Measurements from ENCODE around the gene TLR3. TPM values are rescaled to one million over a fixed set of nuclear protein-coding genes. Genes with fewer than 3 reads are reported as not detected.

The TLR3 gene
- total and polyA plus RNA-seq, 2 of the 8 experiments (the other 6 are each of a cell fraction or from before 2014, with no cell fraction given), result 1.00 to 2.6 TPM

DNA sequence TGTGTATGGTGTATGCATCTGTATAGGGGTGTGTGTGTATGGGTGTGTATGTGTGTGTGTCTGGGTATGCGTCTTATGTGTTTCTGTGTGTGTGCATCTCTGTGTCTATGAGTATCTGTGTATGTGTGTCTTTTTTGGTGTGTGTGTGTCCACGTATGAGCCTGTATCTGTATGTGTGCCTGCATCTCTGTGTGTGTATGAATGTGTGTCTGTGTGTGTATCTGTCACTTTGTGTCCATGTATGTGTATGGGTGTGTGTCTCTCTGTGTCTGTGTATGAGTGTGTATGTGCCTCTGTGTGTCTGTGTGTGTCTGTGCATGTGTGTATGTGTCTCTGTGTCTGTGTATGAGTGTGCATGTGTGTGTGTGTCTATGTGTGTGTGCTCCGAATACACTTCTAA, 59.9 kb downstream of the TLR3 start:
- Histone ChIP-seq H2BK12ac (ENCODE audit: low read depth, low read length) (peak overlapping the region; percentile 53; the same call in 1 of the 2 replicates), H4K20me1 (replicated peaks in 1 of 2; ENCODE audit: control insufficient read depth in 1 of 2, insufficient read depth in 2 of 2, low read length in 2 of 2) (no peaks in the 10 kb centered on the region), H3K9me3 (ENCODE audit: insufficient read depth in 2 of 2, low read depth in 1 of 2, low read length in 1 of 2) (no peaks in the 10 kb centered on the region), H3K27me3 (replicated peaks in 1 of 4; ENCODE audit: control insufficient read depth in 3 of 4, extremely low read depth in 1 of 4, insufficient read depth in 3 of 4, low read length in 3 of 4) (no peaks in the 10 kb centered on the region), H3K36me3 (ENCODE audit: control insufficient read depth in 2 of 4, insufficient read depth in 4 of 4, low read length in 3 of 4) (no peaks in the 10 kb centered on the region), H3K4me3 (ENCODE audit: extremely low read depth in 1 of 4, insufficient read depth in 2 of 4, low read depth in 3 of 4, low read length in 4 of 4) (no peak overlapping the region), H3K18ac (ENCODE audit: extremely low read depth, low read length) (no peak overlapping the region), H4K5ac (ENCODE audit: insufficient read length, low read depth, low read length) (no peak overlapping the region), H3K56ac (replicated peaks; ENCODE audit: insufficient read length, low read depth, low read length) (peak overlapping the region; percentile 59), H3K9ac (replicated peaks in 1 of 4; ENCODE audit: extremely low read depth in 1 of 4, low read depth in 3 of 4, low read length in 3 of 4) (no peak overlapping the region), H3K4ac (replicated peaks; ENCODE audit: insufficient read length, low read depth, low read length) (peak overlapping the region; percentile 54), H3K79me1 (ENCODE audit: low read depth, low read length) (no peaks in the 10 kb centered on the region), H3K27ac (ENCODE audit: low read depth, low read length) (no peak overlapping the region), H2AFZ (ENCODE audit: low read length) (no peak overlapping the region), H2BK15ac (ENCODE audit: low read length) (peak overlapping the region; percentile 73; the same call in 1 of the 2 replicates), H3K23me2 (ENCODE audit: low read depth, low read length) (peaks cover 5% of the 10 kb centered on the region; the same call in 1 of the 2 replicates), H2AK5ac (ENCODE audit: low read depth, low read length) (peak overlapping the region; percentile 97), H3K4me1 (replicated peaks in 1 of 4; ENCODE audit: control insufficient read depth in 3 of 4, insufficient read depth in 4 of 4, low read length in 3 of 4) (peaks cover 4 to 12% (median 8%) of the 10 kb centered on the region in 4 experiments; a peak in 6 of 7 replicates), H3K14ac (ENCODE audit: insufficient read length) (no peak overlapping the region), H4K91ac (replicated peaks; ENCODE audit: insufficient read length, low read length) (no peak overlapping the region), H2BK5ac (ENCODE audit: low read depth, low read length) (no peak overlapping the region), H2BK20ac (ENCODE audit: low read length) (0 out of 2 replicates have a peak overlapping the region, but pooled peaks have one; percentile 16), H4K8ac (ENCODE audit: extremely low read depth, insufficient read depth, low read length) (no peak overlapping the region), H3K79me2 (ENCODE audit: control insufficient read depth in 1 of 2, insufficient read depth in 2 of 2, low read length in 2 of 2) (no peaks in the 10 kb centered on the region), H3K23ac (ENCODE audit: insufficient read length) (no peak overlapping the region), H3K4me2 (ENCODE audit: insufficient read depth in 1 of 2, low read depth in 2 of 2, low read length in 2 of 2) (no peak overlapping the region), H2BK120ac (replicated peaks; ENCODE audit: low read depth, low read length) (no peak overlapping the region)
- no peak for TF ChIP-seq SRF (IDR thresholded peaks at IDR 0.05; ENCODE audit: low read depth, low read length)
- TF ChIP-seq, protein P1, sequence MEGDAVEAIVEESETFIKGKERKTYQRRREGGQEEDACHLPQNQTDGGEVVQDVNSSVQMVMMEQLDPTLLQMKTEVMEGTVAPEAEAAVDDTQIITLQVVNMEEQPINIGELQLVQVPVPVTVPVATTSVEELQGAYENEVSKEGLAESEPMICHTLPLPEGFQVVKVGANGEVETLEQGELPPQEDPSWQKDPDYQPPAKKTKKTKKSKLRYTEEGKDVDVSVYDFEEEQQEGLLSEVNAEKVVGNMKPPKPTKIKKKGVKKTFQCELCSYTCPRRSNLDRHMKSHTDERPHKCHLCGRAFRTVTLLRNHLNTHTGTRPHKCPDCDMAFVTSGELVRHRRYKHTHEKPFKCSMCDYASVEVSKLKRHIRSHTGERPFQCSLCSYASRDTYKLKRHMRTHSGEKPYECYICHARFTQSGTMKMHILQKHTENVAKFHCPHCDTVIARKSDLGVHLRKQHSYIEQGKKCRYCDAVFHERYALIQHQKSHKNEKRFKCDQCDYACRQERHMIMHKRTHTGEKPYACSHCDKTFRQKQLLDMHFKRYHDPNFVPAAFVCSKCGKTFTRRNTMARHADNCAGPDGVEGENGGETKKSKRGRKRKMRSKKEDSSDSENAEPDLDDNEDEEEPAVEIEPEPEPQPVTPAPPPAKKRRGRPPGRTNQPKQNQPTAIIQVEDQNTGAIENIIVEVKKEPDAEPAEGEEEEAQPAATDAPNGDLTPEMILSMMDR (IDR thresholded peaks at IDR 0.05; ENCODE audit: control extremely low read depth in 1 of 3, insufficient read depth in 1 of 3, low read depth in 1 of 3, low read length in 3 of 3), result no peak
- TF ChIP-seq ZNF274 (IDR thresholded peaks at IDR 0.05; ENCODE audit: borderline replicate concordance, extremely low read depth, low read length), result no peak
- no peak for TF ChIP-seq TAF7 (optimal IDR thresholded peaks at IDR 0.05; ENCODE audit: borderline replicate concordance, low read depth, low read length)
- TF ChIP-seq, protein P2, sequence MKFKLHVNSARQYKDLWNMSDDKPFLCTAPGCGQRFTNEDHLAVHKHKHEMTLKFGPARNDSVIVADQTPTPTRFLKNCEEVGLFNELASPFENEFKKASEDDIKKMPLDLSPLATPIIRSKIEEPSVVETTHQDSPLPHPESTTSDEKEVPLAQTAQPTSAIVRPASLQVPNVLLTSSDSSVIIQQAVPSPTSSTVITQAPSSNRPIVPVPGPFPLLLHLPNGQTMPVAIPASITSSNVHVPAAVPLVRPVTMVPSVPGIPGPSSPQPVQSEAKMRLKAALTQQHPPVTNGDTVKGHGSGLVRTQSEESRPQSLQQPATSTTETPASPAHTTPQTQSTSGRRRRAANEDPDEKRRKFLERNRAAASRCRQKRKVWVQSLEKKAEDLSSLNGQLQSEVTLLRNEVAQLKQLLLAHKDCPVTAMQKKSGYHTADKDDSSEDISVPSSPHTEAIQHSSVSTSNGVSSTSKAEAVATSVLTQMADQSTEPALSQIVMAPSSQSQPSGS (IDR thresholded peaks at IDR 0.05; ENCODE audit: low read length), result no peak
- no peak for TF ChIP-seq KDM4A (IDR thresholded peaks at IDR 0.05; ENCODE audit: low read depth, low read length, severe bottlenecking)
- no peak for TF ChIP-seq SP2 (IDR thresholded peaks at IDR 0.05; ENCODE audit: low read length)
- TF ChIP-seq EZH2 (IDR thresholded peaks at IDR 0.05; ENCODE audit: low read depth, low read length, severe bottlenecking), result no peak
- TF ChIP-seq FOSL1 (IDR thresholded peaks at IDR 0.05; ENCODE audit: insufficient read depth, low read depth, low read length), result no peak
- CTCF ChIA-PET (ENCODE audit: partially characterized antibody), result interaction anchor here (0.6 to 2.3 kb wide), 4 partner anchors 8 to 46 kb away, joined by 3 to 18 read pairs (median 6); no protein-coding TSS in a partner anchor
- WGBS, 2 experiments (ENCODE audit: extremely low coverage in 1 of 2, insufficient coverage in 1 of 2, insufficient read length in 1 of 2, insufficient replicate concordance in 2 of 2, low coverage in 1 of 2, low lambda C conversion rate in 2 of 2, missing lambda C conversion rate in 1 of 2), result 85% methylated on average over 3 of the region's 3 CpGs; no CpG with 5 or more reads in 1 of the 2 experiments
- POLR2A ChIA-PET (ENCODE audit: partially characterized antibody), result no interaction called here
- DNase-seq (ENCODE audit: low read depth in 1 of 2, low spot score in 2 of 2), result no peak
- no peak for FAIRE-seq
